Astrocyte of the spinal cord (primary cell): Measurements from ENCODE around the gene PAFAH1B2.

Source experiments
- DNase-seq: peaks from one replicate; pipeline ENCODE4 v3.0.0; 2011; ENCODE audit warnings: low read depth, low spot score
- H3K4me3 ChIP-seq: 2 replicates; pipeline ENCODE4 v1.5.1; 2011; ENCODE audit warnings: low read depth, mild to moderate bottlenecking, low read length, moderate library complexity
- CTCF ChIP-seq: IDR thresholded peaks from 2 replicates; pipeline ENCODE4 v1.5.1; 2012; ENCODE audit warnings: low read depth, mild to moderate bottlenecking, low read length, inconsistent platforms
- in situ Hi-C: cut with HindIII; loops from 2 replicates; pipeline ENCODE4 v1.10.0; 2017; ENCODE audit warnings: low sequenced_read_pairs

Gene PAFAH1B2

GRCh38 chr11:117223741-117224689 is 79.9 kb downstream of the PAFAH1B2 start:
- TF ChIP-seq CTCF, result no peak
- in situ Hi-C loops, result no loop called here
- no peak for DNase-seq
- H3K4me3 ChIP-seq, result no peak overlapping the region

- in situ Hi-C loops, result no loop called here
- DNase-seq, result no peak
- no peak overlapping the region for H3K4me3 ChIP-seq
- no peak for TF ChIP-seq CTCF
These were observed 81.6 kb downstream of the PAFAH1B2 start for GRCh38 chr11:117225553-117226170.
